ENCODE measurements around the gene MEAK7.

- TF ChIP-seq, protein P1, sequence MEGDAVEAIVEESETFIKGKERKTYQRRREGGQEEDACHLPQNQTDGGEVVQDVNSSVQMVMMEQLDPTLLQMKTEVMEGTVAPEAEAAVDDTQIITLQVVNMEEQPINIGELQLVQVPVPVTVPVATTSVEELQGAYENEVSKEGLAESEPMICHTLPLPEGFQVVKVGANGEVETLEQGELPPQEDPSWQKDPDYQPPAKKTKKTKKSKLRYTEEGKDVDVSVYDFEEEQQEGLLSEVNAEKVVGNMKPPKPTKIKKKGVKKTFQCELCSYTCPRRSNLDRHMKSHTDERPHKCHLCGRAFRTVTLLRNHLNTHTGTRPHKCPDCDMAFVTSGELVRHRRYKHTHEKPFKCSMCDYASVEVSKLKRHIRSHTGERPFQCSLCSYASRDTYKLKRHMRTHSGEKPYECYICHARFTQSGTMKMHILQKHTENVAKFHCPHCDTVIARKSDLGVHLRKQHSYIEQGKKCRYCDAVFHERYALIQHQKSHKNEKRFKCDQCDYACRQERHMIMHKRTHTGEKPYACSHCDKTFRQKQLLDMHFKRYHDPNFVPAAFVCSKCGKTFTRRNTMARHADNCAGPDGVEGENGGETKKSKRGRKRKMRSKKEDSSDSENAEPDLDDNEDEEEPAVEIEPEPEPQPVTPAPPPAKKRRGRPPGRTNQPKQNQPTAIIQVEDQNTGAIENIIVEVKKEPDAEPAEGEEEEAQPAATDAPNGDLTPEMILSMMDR (IDR thresholded peaks at IDR 0.05) = no peak
- TF ChIP-seq POLR2A (IDR thresholded peaks at IDR 0.05) = no peak
Observed at GRCh38 chr16:84548508-84548907, 44.0 kb upstream of the MEAK7 start.

All from testis (tissue), 2 donors.